C4-2B (cell line): ENCODE results near the gene SPACA7.

Experiments used
- H3K27ac ChIP-seq: fragments of 450-650 bp; 2 replicates; pipeline ENCODE4 v1.5.1; 2017
- CTCF ChIP-seq: fragments of 450-650 bp; conservative IDR thresholded peaks from 2 replicates; pipeline ENCODE4 v1.5.1; 2017; ENCODE audit warnings: mild to moderate bottlenecking
- ZFX ChIP-seq: fragments of 450-650 bp; IDR thresholded peaks from 2 replicates; pipeline ENCODE4 v1.6.1; 2017

The SPACA7 gene

GRCh38 chr13:112455476-112456059 is 79.4 kb downstream of the SPACA7 start:
- H3K27ac ChIP-seq: no peak overlapping the region
- TF ChIP-seq ZFX (no peak), CTCF (no peak)

- no peak overlapping the region for H3K27ac ChIP-seq
- TF ChIP-seq ZFX: no peak
- TF ChIP-seq CTCF: no peak
Observed at GRCh38 chr13:112456138-112457056, 80.2 kb downstream of the SPACA7 start.

GRCh38 chr13:112457081-112457480 is 80.9 kb downstream of the SPACA7 start:
- no peak overlapping the region for H3K27ac ChIP-seq
- TF ChIP-seq ZFX: no peak
- no peak for TF ChIP-seq CTCF

- no peak overlapping the region for H3K27ac ChIP-seq
- TF ChIP-seq CTCF: no peak
- no peak for TF ChIP-seq ZFX
Observed at GRCh38 chr13:112457485-112457884, 81.3 kb downstream of the SPACA7 start.

GRCh38 chr13:112462408-112462807 is 86.3 kb downstream of the SPACA7 start:
- TF ChIP-seq ZFX (no peak), CTCF (no peak)
- no peak overlapping the region for H3K27ac ChIP-seq

GRCh38 chr13:112464720-112465119 is 88.6 kb downstream of the SPACA7 start:
- H3K27ac ChIP-seq: no peak overlapping the region
- no peak for TF ChIP-seq CTCF
